KMS-11 (cell line): ENCODE measurements around the gene DMD.

ENCODE experiments used
- H2AFZ ChIP-seq: fragments of 200-600 bp; sonication (generic); 2 replicates; pipeline ENCODE4 v1.6.1; 2016; ENCODE audit warnings: antibody characterized with exemption, mixed run types, low read depth
- H3K27ac ChIP-seq: fragments of 200-600 bp; sonication (generic); 2 replicates; pipeline ENCODE4 v1.6.1; 2016; ENCODE audit warnings: mild to moderate bottlenecking, mixed run types
- H3K27me3 ChIP-seq: fragments of 200-600 bp; sonication (generic); 2 replicates; pipeline ENCODE4 v1.6.1; 2017; ENCODE audit warnings: mild to moderate bottlenecking, low read depth, mixed run types, moderate library complexity; ENCODE audit not compliant: insufficient read depth
- H3K36me3 ChIP-seq: fragments of 200-600 bp; sonication (generic); 2 replicates; pipeline ENCODE4 v1.6.1; 2017; ENCODE audit warnings: mild to moderate bottlenecking, mixed run types; ENCODE audit not compliant: insufficient read depth
- H3K4me1 ChIP-seq: fragments of 200-600 bp; sonication (generic); 2 replicates; pipeline ENCODE4 v1.6.1; 2016; ENCODE audit warnings: mild to moderate bottlenecking, low read depth, mixed run types; ENCODE audit not compliant: poor library complexity, severe bottlenecking
- H3K4me2 ChIP-seq: fragments of 200-600 bp; sonication (generic); 2 replicates; pipeline ENCODE4 v1.7.0; 2016; ENCODE audit warnings: mild to moderate bottlenecking, mixed run types
- H3K4me3 ChIP-seq: fragments of 200-600 bp; sonication (generic); IDR thresholded peaks from 2 replicates; pipeline ENCODE4 v1.6.1; 2017; ENCODE audit warnings: low read depth, low read length, mixed read lengths; ENCODE audit not compliant: insufficient read depth
- H3K79me2 ChIP-seq: fragments of 200-600 bp; sonication (generic); 2 replicates; pipeline ENCODE4 v1.6.1; 2016; ENCODE audit warnings: low read depth, mixed run types; ENCODE audit not compliant: insufficient read depth
- H3K9ac ChIP-seq: fragments of 200-600 bp; sonication (generic); 2 replicates; pipeline ENCODE4 v1.6.1; 2016; ENCODE audit warnings: mild to moderate bottlenecking, mixed run types
- H4K20me1 ChIP-seq: fragments of 200-600 bp; sonication (generic); 2 replicates; pipeline ENCODE4 v1.6.1; 2016; ENCODE audit warnings: mild to moderate bottlenecking, mixed run types; ENCODE audit not compliant: insufficient read depth
- CTCF ChIP-seq: fragments of 200-600 bp; sonication (generic); conservative IDR thresholded peaks from 2 replicates; pipeline ENCODE4 v1.6.1; 2017; ENCODE audit warnings: low read depth, mild to moderate bottlenecking, antibody characterized with exemption, low read length, moderate library complexity, mixed read lengths

DMD gene

GRCh38 chrX:31130457-31131220, 2080.7 kb downstream of the DMD start:
- no peaks in the 10 kb centered on the region for H4K20me1 ChIP-seq
- no peak for TF ChIP-seq CTCF
- H3K4me1 ChIP-seq, result peaks cover 7% of the 10 kb centered on the region
- no peak overlapping the region for H2AFZ ChIP-seq
- H3K27ac ChIP-seq, result no peak overlapping the region
- no peak overlapping the region for H3K4me3 ChIP-seq
- H3K4me2 ChIP-seq, result no peak overlapping the region
- no peaks in the 10 kb centered on the region for H3K27me3 ChIP-seq
- H3K36me3 ChIP-seq, result no peaks in the 10 kb centered on the region
- no peak overlapping the region for H3K9ac ChIP-seq
- no peaks in the 10 kb centered on the region for H3K79me2 ChIP-seq

GRCh38 chrX:31128855-31129254, 2082.5 kb downstream of the DMD start:
- H3K27ac ChIP-seq, result no peak overlapping the region
- H3K27me3 ChIP-seq, result no peaks in the 10 kb centered on the region
- H3K4me3 ChIP-seq, result no peak overlapping the region
- H3K4me2 ChIP-seq, result no peak overlapping the region
- H3K9ac ChIP-seq, result no peak overlapping the region
- no peaks in the 10 kb centered on the region for H3K79me2 ChIP-seq
- no peaks in the 10 kb centered on the region for H3K4me1 ChIP-seq
- H4K20me1 ChIP-seq, result no peaks in the 10 kb centered on the region
- no peak for TF ChIP-seq CTCF
- H2AFZ ChIP-seq, result no peak overlapping the region
- no peaks in the 10 kb centered on the region for H3K36me3 ChIP-seq

- Histone ChIP-seq H3K27me3 (no peaks in the 10 kb centered on the region), H3K79me2 (no peaks in the 10 kb centered on the region), H3K9ac (no peak overlapping the region), H3K4me1 (no peaks in the 10 kb centered on the region), H3K4me2 (no peak overlapping the region), H3K36me3 (no peaks in the 10 kb centered on the region), H3K4me3 (no peak overlapping the region), H3K27ac (no peak overlapping the region), H2AFZ (no peak overlapping the region), H4K20me1 (no peaks in the 10 kb centered on the region)
- TF ChIP-seq CTCF, result no peak
These were observed 2083.6 kb downstream of the DMD start for GRCh38 chrX:31127716-31128115.

- no peaks in the 10 kb centered on the region for H3K27me3 ChIP-seq
- no peak overlapping the region for H3K4me2 ChIP-seq
- TF ChIP-seq CTCF, result no peak
- H3K4me1 ChIP-seq, result no peaks in the 10 kb centered on the region
- no peak overlapping the region for H2AFZ ChIP-seq
- H3K9ac ChIP-seq, result no peak overlapping the region
- no peak overlapping the region for H3K27ac ChIP-seq
- no peak overlapping the region for H3K4me3 ChIP-seq
- no peaks in the 10 kb centered on the region for H3K36me3 ChIP-seq
- H4K20me1 ChIP-seq, result no peaks in the 10 kb centered on the region
- H3K79me2 ChIP-seq, result no peaks in the 10 kb centered on the region
These were observed 2085.1 kb downstream of the DMD start for GRCh38 chrX:31126205-31126604.
